Activated CD8-positive, alpha-beta memory T cell treated with anti-CD3 and anti-CD28 coated beads, Interleukin-2, amount 50 U/mL, for 24 hours (primary cell): ENCODE results near the gene PSG11.
"Not testable (repeated sequence)": the region's sequence is repeated elsewhere in the genome, so short reads cannot be mapped to it uniquely, and the experiment has no call there.

Source experiments
- DNase-seq: peaks from one replicate; pipeline ENCODE4 v3.0.0-alpha.2; 2020; ENCODE audit errors: extremely low read depth

Gene PSG11

GRCh38 chr19:42988206-42988605 is 38.1 kb downstream of the PSG11 start:
- not testable (repeated sequence) for DNase-seq

GRCh38 chr19:42985588-42985987 is 40.7 kb downstream of the PSG11 start:
- no peak for DNase-seq

- DNase-seq, result not testable (repeated sequence)
Observed at GRCh38 chr19:42982111-42982510, 44.2 kb downstream of the PSG11 start.

GRCh38 chr19:42971451-42971850 is 54.8 kb downstream of the PSG11 start:
- not testable (repeated sequence) for DNase-seq

- DNase-seq, result no peak
Observed at GRCh38 chr19:42965176-42965575, 61.1 kb downstream of the PSG11 start.

- no peak for DNase-seq
Observed at GRCh38 chr19:42961119-42961518, 65.2 kb downstream of the PSG11 start.
